Measurements from ENCODE around the gene FRA10AC1. TPM values are rescaled to one million over a fixed set of nuclear protein-coding genes. Genes with fewer than 3 reads are reported as not detected.

The FRA10AC1 gene
- total RNA-seq (10 to 100 TPM in 7 of 9 donors, 1 to 10 TPM in 2; 3.3 to 73.4 (median 12.6) TPM), polyA plus RNA-seq (10 to 100 TPM; 13.6 to 27.0 (median 13.6) TPM)
- long read RNA-seq, donor 1, transcript FRA10AC1-201 (14 exons, 3,089 nt): major isoform, 6 of 16 reads
- long read RNA-seq, donor 1, partial matches to known transcripts: 10 of 16 reads
- long read RNA-seq, donor 1, other reads (novel, unspliced or antisense): 0 of 16 reads
- long read RNA-seq, donor 2, full-length matches to known transcripts: 1 of 6 reads
- long read RNA-seq, donor 2, partial matches to known transcripts: 5 of 6 reads
- long read RNA-seq, donor 2, other reads (novel, unspliced or antisense): 0 of 6 reads
- long read RNA-seq, donor 3, partial matches to known transcripts: 0 of 3 reads
- long read RNA-seq, donor 3, other reads (novel, unspliced or antisense): 0 of 3 reads
- long read RNA-seq, donor 4, partial matches to known transcripts: 5 of 6 reads
- long read RNA-seq, donor 4, other reads (novel, unspliced or antisense): 1 of 6 reads
- long read RNA-seq, donor 5, transcript FRA10AC1-201 (14 exons, 3,089 nt): major isoform, 22 of 25 reads
- long read RNA-seq, donor 5, partial matches to known transcripts: 0 of 25 reads
- long read RNA-seq, donor 5, other reads (novel, unspliced or antisense): 3 of 25 reads
- long read RNA-seq, donor 6, partial matches to known transcripts: 7 of 9 reads
- long read RNA-seq, donor 6, other reads (novel, unspliced or antisense): 2 of 9 reads
- long read RNA-seq, donor 7, partial matches to known transcripts: 0 of 4 reads
- long read RNA-seq, donor 7, other reads (novel, unspliced or antisense): 0 of 4 reads
- long read RNA-seq, donor 8, partial matches to known transcripts: 11 of 14 reads
- long read RNA-seq, donor 8, other reads (novel, unspliced or antisense): 0 of 14 reads
- long read RNA-seq, donor 9, partial matches to known transcripts: 0 of 2 reads
- long read RNA-seq, donor 9, other reads (novel, unspliced or antisense): 0 of 2 reads
- long read RNA-seq, donor 10, partial matches to known transcripts: 9 of 11 reads
- long read RNA-seq, donor 10, other reads (novel, unspliced or antisense): 0 of 11 reads

DNA sequence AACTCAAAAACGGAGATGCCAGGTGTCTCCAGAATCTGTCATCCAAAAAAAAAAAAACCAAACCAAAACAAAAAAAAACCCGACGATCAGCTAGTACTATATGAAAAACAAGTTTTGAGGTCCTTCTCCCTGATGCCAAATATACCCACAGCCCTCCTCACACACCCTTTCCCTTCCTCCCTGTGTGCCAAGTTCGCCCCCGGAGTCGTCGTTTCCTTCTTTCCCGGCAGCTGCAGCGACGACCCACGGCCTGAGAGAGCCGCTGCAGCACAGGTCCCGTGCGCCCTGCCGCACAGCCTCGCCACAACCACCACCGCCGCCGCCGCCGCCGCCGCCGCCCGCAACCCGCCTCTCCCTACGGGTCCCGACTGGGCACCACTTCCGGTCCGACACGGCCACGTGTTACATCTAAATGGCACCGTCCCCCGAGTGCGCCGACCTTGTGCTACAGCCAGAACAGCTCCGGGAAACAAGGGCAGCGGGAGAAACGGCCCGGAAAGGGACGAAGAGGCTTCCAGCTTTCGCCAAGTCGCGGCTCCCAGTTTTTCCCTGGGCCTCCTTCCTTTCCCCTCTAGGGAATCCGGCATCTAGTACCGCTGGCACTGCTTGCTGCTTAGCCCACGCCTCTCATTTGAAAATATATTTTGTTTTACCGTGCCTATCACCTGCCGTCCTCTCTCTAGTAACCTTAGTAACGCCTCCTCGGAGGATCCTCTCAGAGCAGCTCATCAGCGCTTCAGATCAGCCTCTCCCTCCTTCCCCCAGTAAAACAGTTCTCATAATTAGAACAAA, at the start of gene FRA10AC1:
FRA10AC1 (minus strand) TSS at position 383 of the 792 bp plus-strand sequence. CDS start 2,486 bp downstream, outside the sequence.
- Histone ChIP-seq H3K9me3 (replicated peaks in 1 of 3) (peaks cover 0 to 4% (median 0%) of the 10 kb centered on the region in 3 donors), H3K36me3 (replicated peaks in 1 of 2) (peaks cover 0 to 21% of the 10 kb centered on the region in 2 donors), H3K4me1 (replicated peaks in 1 of 2) (peaks cover 5 to 20% of the 10 kb centered on the region in 2 donors), H3K4me3 (peak within 1 kb of the TSS; percentile 39 to 99 (median 82)), H3K27me3 (no peaks in the 10 kb centered on the region), H3K27ac (peak within 1 kb of the TSS; percentile 72 to 89 (median 79))
- peak; percentile 92 to 99 (median 95) for DNase-seq
- peak in 5 of 6 experiments; percentile 39 to 75 (median 50) for TF ChIP-seq CTCF (IDR thresholded peaks at IDR 0.05)
- TF ChIP-seq POLR2A (IDR thresholded peaks at IDR 0.05): peak; percentile 61 to 73
- intact Hi-C loops (cut with DNase I): no loop called here
- 0 to 1% (median 1%) methylated on average over 26 to 52 of the region's 52 CpGs for WGBS, 4 donors

GRCh38 chr10:93751832-93752231, 49.4 kb upstream of the FRA10AC1 start:
- peak in 1 of 7 donors; percentile 15 for DNase-seq
- no peak overlapping the region for H3K27ac ChIP-seq
- no peaks in the 10 kb centered on the region for H3K36me3 ChIP-seq (replicated peaks in 1 of 2)
- intact Hi-C loops (cut with DNase I): no loop called here
- H3K9me3 ChIP-seq (replicated peaks in 1 of 3): no peaks in the 10 kb centered on the region
- H3K4me3 ChIP-seq: no peak overlapping the region
- WGBS, 4 donors: 6 to 14% (median 10%) methylated on average over 5 of the region's 5 CpGs
- no peaks in the 10 kb centered on the region for H3K27me3 ChIP-seq
- H3K4me1 ChIP-seq (replicated peaks in 1 of 2): peaks cover 0 to 7% of the 10 kb centered on the region in 2 donors
- TF ChIP-seq CTCF (IDR thresholded peaks at IDR 0.05) (no peak), POLR2A (IDR thresholded peaks at IDR 0.05) (no peak)

DNA sequence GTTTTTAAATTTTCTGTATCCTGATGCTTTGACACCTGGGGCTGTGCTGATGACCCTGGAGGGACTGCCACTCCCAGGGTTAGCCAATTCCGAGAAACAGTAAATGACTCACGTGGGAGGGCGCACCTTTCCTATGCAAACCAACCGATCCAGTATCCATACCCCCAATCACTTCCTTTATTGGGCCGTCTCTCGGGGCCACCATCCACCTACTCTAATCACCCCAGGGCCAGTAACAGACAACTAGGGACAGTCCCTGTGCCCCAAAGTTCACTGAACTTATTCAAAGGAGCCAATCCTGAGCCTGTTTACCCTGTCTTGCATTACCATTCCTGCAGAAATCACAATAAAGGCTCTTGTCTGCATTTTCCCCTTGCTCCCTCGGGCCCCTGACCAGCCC, 48.7 kb upstream of the FRA10AC1 start:
- TF ChIP-seq CTCF (IDR thresholded peaks at IDR 0.05): no peak
- TF ChIP-seq POLR2A (IDR thresholded peaks at IDR 0.05): no peak

More for the DNA sequence above, 48.7 kb upstream of the FRA10AC1 start:
- Histone ChIP-seq H3K36me3 (replicated peaks in 1 of 2) (no peaks in the 10 kb centered on the region), H3K4me1 (replicated peaks in 1 of 2) (peaks cover 0 to 10% of the 10 kb centered on the region in 2 donors), H3K27me3 (no peaks in the 10 kb centered on the region), H3K27ac (no peak overlapping the region), H3K9me3 (replicated peaks in 1 of 3) (no peaks in the 10 kb centered on the region), H3K4me3 (no peak overlapping the region)
- intact Hi-C loops (cut with DNase I): no loop called here
- 46 to 60% (median 55%) methylated on average over 6 to 7 of the region's 7 CpGs for WGBS, 4 donors
- no peak for DNase-seq
